Fibroblast of pulmonary artery (primary cell): ENCODE data around the gene NKX1-2.
"Not testable (repeated sequence)": the region's sequence is repeated elsewhere in the genome, so short reads cannot be mapped to it uniquely, and the experiment has no call there.

Experiments used
- DNase-seq: peaks from one replicate; pipeline ENCODE4 v3.0.0-alpha.2; 2010; ENCODE audit warnings: low read depth
- H3K4me3 ChIP-seq: replicated peaks from 2 replicates; pipeline ENCODE4 v1.5.1; 2011; ENCODE audit warnings: low read depth, mild to moderate bottlenecking, control low read depth, low read length, moderate library complexity
- TF ChIP-seq, protein P1 (sequence below): IDR thresholded peaks from 2 replicates; pipeline ENCODE4 v1.5.1; 2011; ENCODE audit warnings: mild to moderate bottlenecking, control low read depth, low read length, inconsistent platforms; ENCODE audit errors: missing control alignments

Gene NKX1-2

DNA sequence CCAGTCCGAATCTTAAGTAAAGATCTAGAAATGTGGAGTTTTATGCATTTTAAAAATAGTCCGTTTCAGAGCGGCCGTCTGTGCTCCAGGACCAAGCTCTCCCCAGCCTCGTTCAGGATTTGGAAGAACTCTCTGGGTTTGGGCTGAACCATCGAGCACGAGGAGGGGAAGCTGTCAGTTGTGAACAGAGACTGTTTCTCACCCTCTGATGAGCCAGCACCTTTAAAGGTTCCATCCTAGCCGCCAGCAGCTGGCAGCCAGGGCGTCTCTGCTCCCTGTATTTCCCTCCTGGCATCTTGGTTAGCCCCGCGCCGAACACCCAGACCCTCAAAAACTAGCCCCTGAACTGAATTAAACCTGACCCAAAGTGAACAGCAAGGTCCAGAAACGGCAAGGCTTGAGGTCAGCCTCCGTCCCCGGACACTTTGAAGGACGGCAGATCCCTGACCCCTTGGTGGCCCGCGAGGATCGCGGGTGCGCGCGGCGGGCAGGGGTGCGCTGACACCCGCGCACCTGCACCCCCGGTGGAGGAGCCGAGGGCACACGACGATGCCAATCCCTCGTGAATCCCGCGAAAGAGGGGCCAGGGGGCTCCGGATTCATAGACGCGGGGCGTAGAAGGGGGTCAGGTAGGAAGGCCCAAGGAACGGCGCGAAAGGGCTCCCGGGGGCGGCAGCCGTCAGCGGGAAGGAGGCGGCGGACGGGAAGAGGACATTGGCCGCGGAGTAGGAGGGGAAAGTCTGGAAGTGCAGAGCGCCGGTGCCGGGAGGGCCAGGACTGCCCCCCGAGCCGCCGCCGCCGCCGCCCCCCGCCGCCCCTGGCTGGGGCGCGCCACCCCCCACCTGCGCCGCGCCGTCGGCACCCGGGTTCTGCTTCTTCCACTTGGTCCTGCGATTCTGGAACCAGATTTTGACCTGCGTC is 2.7 kb downstream of the NKX1-2 start:
- DNase-seq = no peak
- TF ChIP-seq, protein P1, sequence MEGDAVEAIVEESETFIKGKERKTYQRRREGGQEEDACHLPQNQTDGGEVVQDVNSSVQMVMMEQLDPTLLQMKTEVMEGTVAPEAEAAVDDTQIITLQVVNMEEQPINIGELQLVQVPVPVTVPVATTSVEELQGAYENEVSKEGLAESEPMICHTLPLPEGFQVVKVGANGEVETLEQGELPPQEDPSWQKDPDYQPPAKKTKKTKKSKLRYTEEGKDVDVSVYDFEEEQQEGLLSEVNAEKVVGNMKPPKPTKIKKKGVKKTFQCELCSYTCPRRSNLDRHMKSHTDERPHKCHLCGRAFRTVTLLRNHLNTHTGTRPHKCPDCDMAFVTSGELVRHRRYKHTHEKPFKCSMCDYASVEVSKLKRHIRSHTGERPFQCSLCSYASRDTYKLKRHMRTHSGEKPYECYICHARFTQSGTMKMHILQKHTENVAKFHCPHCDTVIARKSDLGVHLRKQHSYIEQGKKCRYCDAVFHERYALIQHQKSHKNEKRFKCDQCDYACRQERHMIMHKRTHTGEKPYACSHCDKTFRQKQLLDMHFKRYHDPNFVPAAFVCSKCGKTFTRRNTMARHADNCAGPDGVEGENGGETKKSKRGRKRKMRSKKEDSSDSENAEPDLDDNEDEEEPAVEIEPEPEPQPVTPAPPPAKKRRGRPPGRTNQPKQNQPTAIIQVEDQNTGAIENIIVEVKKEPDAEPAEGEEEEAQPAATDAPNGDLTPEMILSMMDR = no peak
- H3K4me3 ChIP-seq = no peak overlapping the region

DNA sequence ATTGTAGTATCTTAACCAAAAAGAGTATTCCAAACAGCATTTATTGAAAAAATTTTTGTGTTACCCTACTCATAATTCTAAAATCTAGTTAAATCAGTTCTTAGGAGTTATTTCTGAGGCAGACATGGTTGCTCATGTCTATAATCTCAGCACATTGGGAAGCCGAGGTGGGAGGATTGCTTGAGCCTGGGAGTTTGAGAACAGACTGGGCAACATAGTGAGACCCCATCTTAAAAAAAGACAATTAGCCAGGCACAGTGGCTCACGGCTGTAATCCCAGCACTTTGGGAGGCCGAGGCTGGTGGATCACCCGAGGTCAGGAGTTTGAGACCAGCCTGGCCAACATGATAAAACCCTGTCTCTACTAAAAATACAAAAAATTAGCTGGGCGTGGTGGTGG is 8.1 kb downstream of the NKX1-2 start:
- not testable (repeated sequence) for H3K4me3 ChIP-seq, DNase-seq

DNA sequence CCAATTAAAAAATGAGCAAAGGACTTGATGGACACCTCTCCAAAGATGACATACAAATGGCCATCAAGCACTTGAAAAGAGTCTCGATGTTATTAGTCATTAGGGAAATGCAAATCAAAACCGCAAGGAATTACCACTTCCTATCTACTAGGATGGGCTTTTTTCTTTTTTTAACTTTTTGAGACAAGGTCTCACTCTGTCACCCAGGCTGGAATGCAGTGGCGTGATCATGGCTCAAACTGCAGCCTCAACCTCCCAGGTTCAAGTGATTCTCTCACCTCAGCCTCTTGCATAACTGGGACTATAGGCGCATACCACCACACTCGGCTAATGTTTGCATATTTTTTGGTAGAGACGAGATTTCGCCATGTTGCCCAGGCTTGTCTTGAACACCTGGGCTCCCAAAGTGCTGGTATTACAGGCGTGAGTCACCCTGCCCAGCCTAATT is 13.6 kb downstream of the NKX1-2 start:
- no peak overlapping the region for H3K4me3 ChIP-seq
- DNase-seq = no peak
- TF ChIP-seq, protein P1 = no peak

DNA sequence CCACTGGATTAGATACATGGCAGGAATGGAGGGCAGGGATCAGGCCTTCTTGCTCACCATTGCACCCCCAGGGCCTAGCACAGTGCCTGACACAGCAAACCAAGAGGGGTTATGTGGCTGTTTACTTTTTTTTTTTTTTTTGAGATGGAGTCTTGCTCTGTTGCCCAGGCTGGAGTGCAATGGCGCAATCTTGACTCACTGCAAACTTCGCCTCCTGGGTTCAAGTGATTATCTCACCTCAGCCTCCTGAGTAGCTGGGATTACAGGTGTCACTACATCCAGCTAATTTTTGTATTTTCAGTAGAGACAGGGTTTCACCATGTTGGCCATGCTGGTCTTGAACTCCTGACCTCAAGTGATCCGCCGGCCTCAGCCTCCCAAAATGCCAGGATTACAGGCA is 14.2 kb downstream of the NKX1-2 start:
- DNase-seq = not testable (repeated sequence)

DNA sequence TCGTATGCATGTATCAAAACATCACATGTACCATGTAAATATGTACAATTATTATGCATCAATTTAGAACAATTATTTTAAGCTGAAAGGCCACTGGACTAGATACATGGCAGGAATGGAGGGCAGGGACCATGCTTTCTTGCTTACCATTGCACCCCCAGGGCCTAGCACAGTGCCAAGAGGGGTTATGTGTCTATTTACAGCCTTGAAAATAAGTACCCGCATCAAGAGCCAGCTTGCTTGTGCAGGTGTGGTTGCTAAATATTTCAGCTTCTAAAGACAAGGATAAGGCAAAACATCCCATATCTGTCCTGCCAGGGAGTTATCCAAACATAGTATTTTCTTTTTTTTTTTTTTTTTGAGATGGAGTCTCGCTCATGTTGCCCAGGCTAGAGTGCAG is 16.4 kb downstream of the NKX1-2 start:
- DNase-seq = no peak
- H3K4me3 ChIP-seq = no peak overlapping the region
- TF ChIP-seq, protein P1 = no peak

More for the DNA sequence above, 14.2 kb downstream of the NKX1-2 start:
- H3K4me3 ChIP-seq = not testable (repeated sequence)

DNA sequence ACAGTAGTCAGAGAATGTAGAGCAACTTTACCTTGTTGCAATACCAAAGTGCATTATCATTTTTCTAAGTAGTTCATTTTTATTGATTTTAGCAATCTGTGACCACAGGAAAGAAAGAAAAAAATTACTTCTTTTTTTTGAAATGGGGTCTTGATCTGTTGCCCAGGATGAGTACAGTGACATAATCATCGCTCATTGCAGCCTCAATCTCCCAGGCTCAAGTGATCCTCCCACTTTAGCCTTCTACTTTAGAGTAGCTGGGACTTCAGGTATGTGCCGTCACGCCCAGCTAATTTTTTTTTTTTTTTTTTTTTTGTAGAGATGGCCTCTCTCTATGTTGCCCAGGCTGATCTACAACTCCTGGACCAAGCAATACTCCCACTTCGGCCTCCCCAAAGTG is 19.8 kb downstream of the NKX1-2 start:
- H3K4me3 ChIP-seq = no peak overlapping the region
- TF ChIP-seq, protein P1 = no peak
- no peak for DNase-seq

DNA sequence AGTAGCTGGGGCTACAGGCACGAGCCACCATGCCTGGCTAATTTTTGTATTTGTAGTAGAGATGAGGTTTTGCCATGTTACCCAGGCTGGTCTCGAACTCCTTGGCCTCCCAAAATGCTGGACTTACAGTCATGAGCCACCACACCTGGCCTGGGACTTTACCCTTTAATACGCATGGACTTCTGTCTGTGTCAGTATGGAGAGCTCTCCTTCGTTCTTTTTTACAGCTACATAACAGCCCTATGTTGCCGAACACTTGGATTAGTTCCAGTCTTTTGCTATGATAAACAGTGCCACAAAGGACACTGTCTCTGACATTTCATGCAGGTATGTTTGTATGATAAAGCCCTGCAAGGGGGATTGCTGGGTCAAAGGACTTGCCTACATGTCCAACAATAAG is 20.3 kb downstream of the NKX1-2 start:
- H3K4me3 ChIP-seq = no peak overlapping the region
- no peak for DNase-seq
- TF ChIP-seq, protein P1 = no peak

DNA sequence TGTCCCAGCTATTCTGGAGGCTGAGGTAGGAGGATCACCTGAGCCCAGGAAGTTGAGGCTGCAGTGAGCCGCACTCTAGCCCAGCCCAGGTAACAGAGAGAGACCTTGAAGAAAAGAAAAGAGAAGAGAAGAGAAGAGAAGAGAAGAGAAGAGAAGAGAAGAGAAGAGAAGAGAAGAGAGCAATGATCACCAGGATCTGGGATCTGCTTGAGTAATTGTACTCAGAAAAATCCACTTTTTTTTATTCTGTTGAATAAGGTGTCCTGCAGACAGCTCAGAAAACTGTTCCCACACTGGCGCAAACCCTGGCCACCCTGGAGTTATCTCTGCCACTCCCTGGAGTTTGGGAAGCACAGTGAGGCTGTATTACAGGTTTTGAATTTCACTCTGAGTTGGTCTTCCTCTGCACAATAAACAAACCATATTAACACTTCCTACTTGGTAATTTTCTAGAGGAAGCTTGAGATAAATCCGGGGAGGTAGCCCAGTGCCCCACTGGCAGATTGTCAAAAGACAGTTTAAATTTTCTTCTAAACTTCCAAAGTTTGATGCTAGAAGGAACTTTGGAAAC is 21.5 kb downstream of the NKX1-2 start:
- H3K4me3 ChIP-seq = no peak overlapping the region
- TF ChIP-seq, protein P1 = no peak
- DNase-seq = no peak
